CD4-positive, alpha-beta T cell treated with Interleukin-21 for 1 hour (primary cell): ENCODE results near the gene RBFOX1.

Experiments
- DNase-seq: peaks from one replicate; pipeline ENCODE4 v3.0.0-alpha.2; 2020

RBFOX1 gene

GRCh38 chr16:7534749-7535148, 202.1 kb downstream of the RBFOX1 start:
- no peak for DNase-seq

GRCh38 chr16:7541026-7541425, 208.4 kb downstream of the RBFOX1 start:
- no peak for DNase-seq

GRCh38 chr16:7545251-7545650, 212.6 kb downstream of the RBFOX1 start:
- DNase-seq: no peak

- no peak for DNase-seq
These were observed 214.3 kb downstream of the RBFOX1 start for GRCh38 chr16:7546948-7547347.

DNA sequence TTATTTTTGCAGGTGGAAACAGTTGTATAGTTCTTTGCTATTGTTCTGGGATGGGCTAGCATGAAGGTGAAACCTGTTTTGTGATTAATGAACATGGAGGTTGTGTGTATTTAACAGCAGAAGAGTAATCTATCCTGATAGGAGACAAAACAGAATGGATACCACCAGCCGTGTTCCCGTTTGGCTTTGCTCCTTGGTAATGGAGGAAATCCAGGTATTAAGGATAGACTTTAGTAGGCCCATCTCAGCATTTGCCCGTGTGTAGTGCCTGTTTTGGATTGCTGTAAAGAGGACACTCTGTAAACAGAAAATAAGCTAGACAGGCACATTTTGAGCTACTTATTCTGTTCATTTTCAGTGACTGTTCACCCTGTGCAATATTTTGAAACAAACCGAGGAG, 215.1 kb downstream of the RBFOX1 start:
- DNase-seq: no peak

DNA sequence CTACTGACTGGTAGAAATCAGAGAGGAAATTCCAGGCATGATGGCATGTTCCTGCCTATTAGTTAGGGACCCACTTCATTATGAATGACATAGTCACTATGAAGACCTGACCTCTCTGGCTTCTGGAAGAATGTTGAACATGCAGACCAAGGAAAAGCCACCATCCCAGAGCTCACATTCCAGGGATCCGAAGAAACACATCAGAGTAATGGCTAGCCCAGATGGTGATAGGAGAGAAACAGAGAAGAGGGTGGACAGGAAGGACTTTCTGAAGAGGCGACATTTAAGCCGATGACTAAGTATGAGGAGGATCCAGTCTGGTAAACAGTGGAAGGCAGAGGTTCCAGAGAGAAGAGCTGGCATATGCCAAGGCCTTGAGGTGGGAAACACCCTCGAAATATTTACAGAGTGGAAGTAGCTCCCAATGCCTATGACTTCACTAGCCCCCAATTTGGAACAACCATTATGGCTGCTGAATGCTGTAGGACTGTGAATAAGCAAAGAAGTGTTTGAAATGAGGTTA, 216.2 kb downstream of the RBFOX1 start:
- no peak for DNase-seq

DNA sequence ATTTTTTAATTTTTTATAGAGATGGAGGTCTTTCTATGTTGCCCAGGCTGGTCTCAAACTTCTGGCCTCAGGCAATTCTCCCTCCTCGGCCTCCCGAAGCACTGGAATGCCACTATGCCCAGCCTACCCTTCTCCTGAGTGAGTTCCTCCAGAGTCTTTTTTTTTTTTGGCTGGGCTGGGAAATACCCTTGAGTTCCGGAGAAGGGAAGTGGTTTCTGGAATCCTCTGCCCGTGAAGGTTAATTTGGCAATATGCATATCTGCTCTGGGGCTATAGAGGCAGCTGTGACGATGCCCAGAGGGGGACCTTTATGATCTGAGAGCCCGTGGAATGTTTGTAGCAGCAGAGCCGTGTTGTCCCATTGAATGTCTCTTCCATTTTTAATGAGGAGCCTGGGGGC, 217.5 kb downstream of the RBFOX1 start:
- no peak for DNase-seq

DNA sequence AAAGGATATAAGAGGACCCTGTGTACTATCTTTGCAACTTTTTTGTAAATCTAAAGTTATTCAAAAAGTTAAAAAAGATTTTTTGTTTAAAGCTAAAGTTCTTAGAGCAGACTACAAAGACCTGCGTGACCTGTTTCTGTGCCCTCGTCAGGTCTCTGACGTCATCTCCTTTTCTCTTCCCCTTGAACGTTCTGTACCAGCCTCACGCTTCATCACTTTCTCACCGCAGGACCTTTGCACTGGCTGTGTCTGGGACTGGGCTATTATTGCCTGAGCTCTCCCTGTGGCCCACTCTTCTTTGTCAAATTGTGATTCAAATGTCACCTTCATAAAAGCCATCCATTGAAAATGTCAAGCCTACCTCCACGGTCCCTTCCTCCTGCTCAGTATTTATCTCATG, 222.8 kb downstream of the RBFOX1 start:
- DNase-seq: no peak

- DNase-seq: no peak
These were observed 229.3 kb downstream of the RBFOX1 start for GRCh38 chr16:7561908-7562405.

DNA sequence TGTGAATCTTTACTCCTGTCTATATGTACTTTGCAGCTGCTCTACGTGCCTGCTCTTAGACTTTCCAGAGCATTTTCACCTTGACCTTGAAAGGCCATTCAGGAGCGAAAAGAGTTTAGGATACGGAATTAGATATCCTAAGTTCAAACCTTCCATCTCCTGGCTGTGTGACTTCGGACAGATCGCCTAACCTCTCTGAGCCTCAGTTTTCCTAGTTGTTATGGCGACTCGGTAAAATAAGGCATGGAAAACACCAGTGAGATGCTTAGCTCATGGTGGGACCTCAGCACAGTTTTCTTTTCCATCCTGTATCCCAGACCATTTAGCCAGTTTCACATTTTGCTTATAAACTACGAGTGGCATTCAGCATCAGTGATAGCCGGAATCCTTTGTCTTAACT, 233.7 kb downstream of the RBFOX1 start:
- no peak for DNase-seq

GRCh38 chr16:7571366-7571765, 238.7 kb downstream of the RBFOX1 start:
- no peak for DNase-seq

GRCh38 chr16:7577588-7577987, 244.9 kb downstream of the RBFOX1 start:
- DNase-seq: no peak

DNA sequence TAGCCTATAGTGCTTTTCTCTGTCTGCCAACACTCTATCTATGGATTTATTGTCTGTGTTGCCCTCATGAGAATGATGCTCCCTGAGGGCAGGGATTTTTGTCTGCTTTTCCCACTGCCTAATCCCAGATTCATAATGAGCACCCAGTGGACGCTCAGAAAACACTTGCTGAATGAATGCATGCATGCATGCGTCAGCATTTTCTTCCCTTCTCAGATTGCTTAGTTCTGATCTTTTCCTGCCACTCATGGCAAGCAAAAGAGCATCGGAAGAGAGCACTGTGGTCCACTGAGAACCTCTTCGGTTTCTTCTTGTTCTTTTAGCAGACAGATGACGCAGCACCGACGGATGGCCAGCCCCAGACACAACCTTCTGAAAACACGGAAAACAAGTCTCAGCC, 246.8 kb downstream of the RBFOX1 start:
- DNase-seq: no peak

DNA sequence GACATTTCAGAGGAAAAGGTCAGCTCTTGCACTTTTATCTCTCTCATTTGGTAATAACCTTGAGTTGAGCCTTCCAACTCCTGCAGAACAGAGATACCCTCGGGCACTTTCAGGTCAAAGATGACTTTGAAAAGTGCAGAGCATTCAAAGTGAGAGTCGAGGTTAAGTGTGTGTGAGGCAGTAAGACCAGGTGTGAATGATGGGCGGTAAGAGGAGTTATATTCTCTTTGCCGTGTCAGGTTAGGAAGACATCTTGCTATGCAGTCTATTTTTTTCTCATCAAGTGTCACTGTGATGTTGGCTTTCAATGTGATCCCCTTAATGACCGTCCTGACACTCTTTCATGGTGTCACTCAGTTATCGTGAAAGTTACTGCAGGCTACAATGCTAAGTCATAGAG, 248.5 kb downstream of the RBFOX1 start:
- no peak for DNase-seq

DNA sequence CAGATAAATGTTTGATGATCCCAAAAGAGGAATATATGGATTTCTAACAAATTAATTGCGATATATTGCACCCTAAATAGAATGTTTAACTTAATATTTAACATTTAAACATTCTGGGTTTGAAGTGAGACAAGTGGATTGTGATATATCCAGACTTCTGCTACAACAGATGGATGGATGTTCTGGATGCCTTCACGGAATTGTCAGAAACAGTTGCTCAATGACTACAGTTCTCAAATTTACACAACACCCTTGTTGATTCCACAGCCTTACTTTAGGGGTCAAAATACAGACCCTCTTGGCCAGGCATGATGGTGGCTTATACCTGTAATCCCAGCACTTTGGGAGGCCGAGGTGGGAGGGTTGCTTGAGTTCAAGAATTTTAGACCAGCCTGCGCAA, 250.8 kb downstream of the RBFOX1 start:
- no peak for DNase-seq

- no peak for DNase-seq
These were observed 251.9 kb downstream of the RBFOX1 start for GRCh38 chr16:7584561-7584960.

DNA sequence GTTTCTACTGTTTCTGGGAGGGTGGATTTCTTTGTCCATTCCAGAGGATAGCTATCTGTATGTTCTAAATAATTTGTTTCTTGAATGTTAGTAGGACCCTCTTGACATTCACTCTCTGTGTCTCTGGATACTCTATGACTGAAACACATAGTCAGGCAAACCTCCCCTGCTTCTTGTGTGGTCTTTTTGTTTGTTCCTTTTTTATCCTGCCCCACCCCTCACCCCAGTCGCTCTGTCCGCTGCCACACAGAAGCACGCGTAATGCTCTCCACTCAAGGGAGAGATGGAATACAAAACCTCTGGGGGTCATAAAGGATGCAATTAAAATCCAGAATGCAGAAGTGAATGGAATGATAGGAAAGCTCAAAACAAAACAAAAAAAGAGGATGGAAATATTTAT, 253.1 kb downstream of the RBFOX1 start:
- no peak for DNase-seq

- DNase-seq: no peak
These were observed 258.3 kb downstream of the RBFOX1 start for GRCh38 chr16:7590934-7591333.

DNA sequence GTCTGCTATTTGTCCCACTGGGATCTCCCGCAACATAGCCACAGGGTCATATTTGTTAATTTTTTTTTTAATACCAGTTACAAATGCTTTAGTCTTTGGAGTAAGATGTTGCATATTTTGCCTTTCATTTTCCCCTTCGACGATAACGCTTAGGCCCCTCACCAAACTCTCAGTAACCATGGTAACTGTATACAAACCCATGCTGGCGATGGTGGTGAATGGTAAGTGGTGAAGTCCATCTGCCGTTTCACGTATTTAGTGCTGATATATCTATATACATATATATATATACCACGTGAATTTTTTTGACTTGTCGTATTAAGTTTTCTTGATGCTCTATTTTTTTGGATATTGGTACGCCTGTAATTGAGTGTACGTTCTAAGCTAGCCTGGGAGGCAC, 263.7 kb downstream of the RBFOX1 start:
- no peak for DNase-seq

GRCh38 chr16:7597677-7598076, 265.0 kb downstream of the RBFOX1 start:
- no peak for DNase-seq

DNA sequence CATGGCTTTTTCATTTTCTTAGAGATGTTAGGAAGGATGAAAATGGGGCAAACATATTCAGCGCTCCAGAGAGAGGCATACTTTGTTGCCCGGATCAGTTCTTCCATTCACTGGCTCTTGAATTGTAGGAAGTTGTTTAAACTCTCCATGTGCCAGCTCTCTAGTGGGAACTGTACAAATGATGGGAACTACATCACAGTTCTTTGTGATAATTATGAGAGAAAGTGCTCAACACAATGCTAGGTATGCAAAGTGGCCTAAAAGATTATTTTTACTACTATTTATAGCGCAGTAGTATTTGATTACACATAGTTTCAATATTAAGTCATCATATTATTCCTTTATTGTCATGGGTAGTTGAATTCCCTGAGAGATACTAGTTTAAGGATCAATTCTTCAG, 268.5 kb downstream of the RBFOX1 start:
- DNase-seq: no peak

GRCh38 chr16:7602291-7602950, 269.8 kb downstream of the RBFOX1 start:
- no peak for DNase-seq

DNA sequence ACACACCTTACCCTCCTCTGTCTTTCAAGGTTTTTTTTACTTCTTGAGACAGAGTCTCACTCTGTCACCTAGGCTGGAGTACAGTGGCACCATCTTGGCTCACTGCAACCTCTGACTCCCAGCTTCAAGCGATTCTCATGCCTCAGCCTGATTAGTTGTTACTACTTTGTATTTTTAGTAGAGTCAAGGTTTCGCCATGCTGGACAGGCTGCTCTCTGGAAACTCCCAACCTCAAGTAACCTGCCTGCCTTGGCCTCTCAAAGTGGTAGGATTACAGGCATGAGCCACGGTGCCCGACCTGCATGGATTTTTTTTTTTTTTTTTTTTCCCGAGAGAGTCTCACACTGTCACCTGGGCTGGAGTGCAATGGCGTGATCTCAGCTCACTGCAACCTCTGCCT, 273.2 kb downstream of the RBFOX1 start:
- no peak for DNase-seq

GRCh38 chr16:7612671-7613070, 280.0 kb downstream of the RBFOX1 start:
- DNase-seq: no peak

GRCh38 chr16:7613518-7613917, 280.9 kb downstream of the RBFOX1 start:
- no peak for DNase-seq
